ENCODE results near the gene ERAP2.

Gene ERAP2, protein sequence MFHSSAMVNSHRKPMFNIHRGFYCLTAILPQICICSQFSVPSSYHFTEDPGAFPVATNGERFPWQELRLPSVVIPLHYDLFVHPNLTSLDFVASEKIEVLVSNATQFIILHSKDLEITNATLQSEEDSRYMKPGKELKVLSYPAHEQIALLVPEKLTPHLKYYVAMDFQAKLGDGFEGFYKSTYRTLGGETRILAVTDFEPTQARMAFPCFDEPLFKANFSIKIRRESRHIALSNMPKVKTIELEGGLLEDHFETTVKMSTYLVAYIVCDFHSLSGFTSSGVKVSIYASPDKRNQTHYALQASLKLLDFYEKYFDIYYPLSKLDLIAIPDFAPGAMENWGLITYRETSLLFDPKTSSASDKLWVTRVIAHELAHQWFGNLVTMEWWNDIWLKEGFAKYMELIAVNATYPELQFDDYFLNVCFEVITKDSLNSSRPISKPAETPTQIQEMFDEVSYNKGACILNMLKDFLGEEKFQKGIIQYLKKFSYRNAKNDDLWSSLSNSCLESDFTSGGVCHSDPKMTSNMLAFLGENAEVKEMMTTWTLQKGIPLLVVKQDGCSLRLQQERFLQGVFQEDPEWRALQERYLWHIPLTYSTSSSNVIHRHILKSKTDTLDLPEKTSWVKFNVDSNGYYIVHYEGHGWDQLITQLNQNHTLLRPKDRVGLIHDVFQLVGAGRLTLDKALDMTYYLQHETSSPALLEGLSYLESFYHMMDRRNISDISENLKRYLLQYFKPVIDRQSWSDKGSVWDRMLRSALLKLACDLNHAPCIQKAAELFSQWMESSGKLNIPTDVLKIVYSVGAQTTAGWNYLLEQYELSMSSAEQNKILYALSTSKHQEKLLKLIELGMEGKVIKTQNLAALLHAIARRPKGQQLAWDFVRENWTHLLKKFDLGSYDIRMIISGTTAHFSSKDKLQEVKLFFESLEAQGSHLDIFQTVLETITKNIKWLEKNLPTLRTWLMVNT

DNA sequence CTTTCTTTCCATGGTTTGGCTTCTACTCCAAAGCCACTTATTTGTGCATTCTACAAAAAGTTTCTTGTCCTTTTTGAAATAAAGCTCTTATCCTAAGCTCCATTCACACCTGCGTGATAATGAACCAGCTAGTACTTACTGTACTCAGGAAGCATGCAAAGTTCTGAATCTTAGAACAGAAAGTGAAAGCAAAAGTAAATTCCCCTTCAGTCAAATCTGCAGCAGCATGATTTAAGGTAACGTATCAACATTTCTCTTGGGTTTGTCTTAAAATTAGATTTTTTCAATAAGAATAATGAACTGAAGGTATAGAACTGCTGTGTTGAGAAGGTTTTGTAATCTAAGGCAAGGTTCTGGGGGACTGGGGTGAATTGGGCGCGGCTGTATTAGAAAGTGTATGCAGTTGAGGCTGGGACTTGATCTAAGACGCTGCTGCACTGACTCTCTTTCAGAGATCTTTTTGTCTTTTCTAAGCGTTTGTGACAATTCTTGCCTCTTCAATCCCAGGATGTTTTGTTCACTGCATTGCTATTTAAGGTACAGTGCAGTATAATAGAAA, at the start of gene ERAP2:
ERAP2 (plus strand) TSS at position 209 of the 559 bp plus-strand sequence. CDS start 3,186 bp downstream, outside the sequence.
- DNase-seq (ENCODE audit: low read depth): no peak
- peak within 1 kb of the TSS; percentile 41 for H3K4me3 ChIP-seq (ENCODE audit: low read length)
- TF ChIP-seq, protein P1, sequence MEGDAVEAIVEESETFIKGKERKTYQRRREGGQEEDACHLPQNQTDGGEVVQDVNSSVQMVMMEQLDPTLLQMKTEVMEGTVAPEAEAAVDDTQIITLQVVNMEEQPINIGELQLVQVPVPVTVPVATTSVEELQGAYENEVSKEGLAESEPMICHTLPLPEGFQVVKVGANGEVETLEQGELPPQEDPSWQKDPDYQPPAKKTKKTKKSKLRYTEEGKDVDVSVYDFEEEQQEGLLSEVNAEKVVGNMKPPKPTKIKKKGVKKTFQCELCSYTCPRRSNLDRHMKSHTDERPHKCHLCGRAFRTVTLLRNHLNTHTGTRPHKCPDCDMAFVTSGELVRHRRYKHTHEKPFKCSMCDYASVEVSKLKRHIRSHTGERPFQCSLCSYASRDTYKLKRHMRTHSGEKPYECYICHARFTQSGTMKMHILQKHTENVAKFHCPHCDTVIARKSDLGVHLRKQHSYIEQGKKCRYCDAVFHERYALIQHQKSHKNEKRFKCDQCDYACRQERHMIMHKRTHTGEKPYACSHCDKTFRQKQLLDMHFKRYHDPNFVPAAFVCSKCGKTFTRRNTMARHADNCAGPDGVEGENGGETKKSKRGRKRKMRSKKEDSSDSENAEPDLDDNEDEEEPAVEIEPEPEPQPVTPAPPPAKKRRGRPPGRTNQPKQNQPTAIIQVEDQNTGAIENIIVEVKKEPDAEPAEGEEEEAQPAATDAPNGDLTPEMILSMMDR (conservative IDR thresholded peaks at IDR 0.05; ENCODE audit: low read depth, low read length): no peak

DNA sequence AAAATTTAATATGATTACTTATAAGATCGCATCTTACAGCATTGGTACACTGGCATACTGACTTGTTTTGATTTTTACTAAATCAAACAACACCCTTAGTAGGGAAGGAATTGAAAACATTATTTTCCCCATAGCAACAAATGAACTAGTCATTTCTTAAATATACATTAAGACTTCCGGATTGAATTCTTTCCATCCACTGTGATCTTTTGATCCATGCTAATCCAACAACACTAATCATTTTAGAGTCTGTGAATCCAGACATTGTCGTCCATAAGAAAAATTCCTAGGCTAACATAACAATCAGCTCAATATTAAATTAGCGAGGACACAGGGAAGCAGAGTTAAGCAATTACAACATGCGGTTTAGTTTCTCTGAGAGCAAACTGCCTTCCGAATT, 47.0 kb upstream of the ERAP2 start:
- DNase-seq (ENCODE audit: low read depth): peak; percentile 84
- H3K4me3 ChIP-seq (ENCODE audit: low read length): no peak overlapping the region
- TF ChIP-seq, protein P1 (conservative IDR thresholded peaks at IDR 0.05; ENCODE audit: low read depth, low read length): no peak

DNA sequence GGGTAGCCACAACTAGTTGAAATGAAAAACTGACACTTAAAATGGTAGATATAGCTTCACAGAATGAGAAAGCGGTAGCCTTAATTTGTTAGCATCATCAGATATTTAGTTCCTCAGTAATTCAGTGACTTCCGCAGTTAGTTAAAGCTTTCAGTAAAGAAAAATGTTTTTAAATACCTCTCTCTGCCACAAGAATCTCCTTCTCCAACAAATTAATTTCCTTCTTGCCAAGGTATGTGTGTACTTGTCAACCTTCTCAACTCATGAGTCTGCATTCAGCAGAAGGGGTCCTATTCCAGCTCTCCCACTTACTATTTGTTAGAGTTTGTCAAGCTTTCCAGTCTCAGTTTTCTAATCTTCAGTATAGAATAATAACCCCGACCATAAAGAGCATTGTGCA, 42.3 kb upstream of the ERAP2 start:
- TF ChIP-seq, protein P1 (conservative IDR thresholded peaks at IDR 0.05; ENCODE audit: low read depth, low read length): no peak
- no peak overlapping the region for H3K4me3 ChIP-seq (ENCODE audit: low read length)
- DNase-seq (ENCODE audit: low read depth): no peak

DNA sequence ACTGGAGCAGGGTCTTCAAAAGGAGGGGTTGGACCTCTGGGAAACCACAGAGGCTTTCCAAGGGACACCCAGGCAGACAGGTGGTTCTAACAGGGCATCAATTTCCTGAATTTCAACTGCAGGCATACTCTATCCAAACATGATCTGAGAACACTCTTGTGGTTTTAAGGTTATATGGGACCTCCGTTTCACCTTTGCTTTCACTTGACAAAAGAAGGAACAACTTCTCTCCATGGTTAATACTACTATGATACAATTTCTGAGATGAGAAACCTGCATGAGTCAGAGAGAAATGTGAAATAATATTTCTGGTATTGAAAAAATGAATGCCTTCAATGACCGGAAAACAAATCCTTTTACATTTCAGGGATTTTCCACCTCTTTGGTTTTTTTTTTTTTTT, 40.5 kb upstream of the ERAP2 start:
- TF ChIP-seq, protein P1 (conservative IDR thresholded peaks at IDR 0.05; ENCODE audit: low read depth, low read length): no peak
- H3K4me3 ChIP-seq (ENCODE audit: low read length): no peak overlapping the region
- DNase-seq (ENCODE audit: low read depth): no peak

DNA sequence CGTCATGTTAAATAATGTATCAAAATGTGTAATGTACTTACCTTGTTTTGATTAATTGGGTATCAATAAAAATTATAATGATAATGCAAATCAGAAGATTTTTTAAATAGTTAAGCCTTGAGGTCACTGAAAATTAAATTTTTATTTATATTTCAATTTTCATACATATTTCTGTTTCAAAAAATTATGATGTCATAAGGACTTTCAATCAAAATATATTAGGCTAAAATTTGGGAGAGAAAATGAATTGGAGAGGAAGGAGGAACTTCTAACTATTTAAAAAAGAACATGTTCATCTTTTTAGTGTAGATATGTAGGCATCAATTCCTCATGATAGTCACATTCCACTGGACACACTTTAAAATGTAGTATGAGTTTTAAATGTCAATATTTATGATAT, 39.5 kb upstream of the ERAP2 start:
- TF ChIP-seq, protein P1 (conservative IDR thresholded peaks at IDR 0.05; ENCODE audit: low read depth, low read length): no peak
- no peak overlapping the region for H3K4me3 ChIP-seq (ENCODE audit: low read length)
- DNase-seq (ENCODE audit: low read depth): no peak

DNA sequence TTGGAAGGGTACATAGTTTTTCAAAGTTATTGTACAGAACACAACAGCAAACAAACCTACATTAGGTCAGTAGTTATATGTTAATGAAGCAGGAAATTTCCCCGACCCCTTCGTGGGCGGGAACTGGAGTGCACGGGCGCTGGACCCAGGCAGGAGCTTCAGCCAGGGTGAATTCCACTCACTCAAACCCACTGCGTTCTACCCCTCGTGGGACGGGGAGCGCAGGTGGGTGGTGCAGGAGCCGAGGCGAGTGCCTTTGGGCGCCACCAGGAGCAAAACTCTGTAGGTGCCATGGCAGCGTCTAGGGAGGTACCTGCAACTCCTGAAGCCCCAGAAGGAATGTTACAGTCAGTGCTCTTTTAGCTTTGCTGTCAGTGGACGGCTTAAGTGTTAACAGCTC, 39.0 kb upstream of the ERAP2 start:
- TF ChIP-seq, protein P1 (conservative IDR thresholded peaks at IDR 0.05; ENCODE audit: low read depth, low read length): no peak
- DNase-seq (ENCODE audit: low read depth): no peak
- H3K4me3 ChIP-seq (ENCODE audit: low read length): no peak overlapping the region
